ENCODE data around the gene ARL5B. TPM values are rescaled to one million over a fixed set of nuclear protein-coding genes. Genes with fewer than 3 reads are reported as not detected.

The ARL5B gene
- total and polyA plus RNA-seq, 2 of the 4 experiments (the other 2 are of a cell fraction) = 5.9 to 12.0 TPM

GRCh38 chr10:18685555-18685954 lies 26.3 kb downstream of the ARL5B start:
- in situ Hi-C loops (cut with MboI; ENCODE audit: low sequenced_read_pairs) (loop anchor here (10.0 to 25.0 kb wide), 2 partner anchors 949 to 1102 kb away; no protein-coding TSS in a partner anchor), intact Hi-C loops (cut with micrococcal nuclease) (no loop called here), dilution Hi-C loops (cut with HindIII; ENCODE audit: low sequenced_read_pairs, unreplicated experiment) (no loop called here)
- H3K4me3 ChIP-seq (ENCODE audit: insufficient read depth, low read depth, low read length) = no peak overlapping the region
- H3K27ac ChIP-seq (ENCODE audit: insufficient read depth, low read length) = no peak overlapping the region
- ChIA-PET POLR2A (ENCODE audit: unreplicated experiment) (no interaction called here), CTCF (no interaction called here)
- no peak overlapping the region for H3K14ac ChIP-seq (replicated peaks; ENCODE audit: low read depth, low read length)
- ATAC-seq (ENCODE audit: low read depth) (no peak), DNase-seq (no peak)
- H3K9me1 ChIP-seq (ENCODE audit: insufficient read depth, low read length) = no peaks in the 10 kb centered on the region
- no peak overlapping the region for H3K18ac ChIP-seq (ENCODE audit: low read depth, low read length)
- H3K9me3 ChIP-seq (ENCODE audit: control insufficient read depth, insufficient read depth, low read length) = no peaks in the 10 kb centered on the region
- no peak overlapping the region for H3K23ac ChIP-seq (ENCODE audit: low read depth, low read length)
- no peak overlapping the region for H3K56ac ChIP-seq (ENCODE audit: extremely low read depth, insufficient read depth, low read length)
- no peak overlapping the region for H4K8ac ChIP-seq (ENCODE audit: low read depth in 2 of 2, low read length in 2 of 2)
- H3K4ac ChIP-seq (ENCODE audit: low read depth, low read length) = no peak overlapping the region
- no peak overlapping the region for H2AFZ ChIP-seq (replicated peaks; ENCODE audit: low read length, poor library complexity)
- no CpG with 5 or more reads among the region's 7 CpGs for WGBS, 2 experiments (ENCODE audit: extremely low coverage in 2 of 2, insufficient read length in 1 of 2)
- H2BK15ac ChIP-seq (ENCODE audit: low read depth, low read length) = no peak overlapping the region
- no peak for TF ChIP-seq ELK1 (IDR thresholded peaks at IDR 0.05; ENCODE audit: borderline replicate concordance, low read depth, low read length)
- no peak for TF ChIP-seq SMC3 (IDR thresholded peaks at IDR 0.05; ENCODE audit: low read depth, low read length)
- no peak for TF ChIP-seq MAFK (IDR thresholded peaks at IDR 0.05; ENCODE audit: low read depth, low read length)
- TF ChIP-seq MXI1 (IDR thresholded peaks at IDR 0.05; ENCODE audit: borderline replicate concordance, low read depth, low read length) = no peak
- no peak for TF ChIP-seq RAD21 (IDR thresholded peaks at IDR 0.05; ENCODE audit: low read length)
- TF ChIP-seq CHD1 (IDR thresholded peaks at IDR 0.05; ENCODE audit: low read depth, low read length) = no peak
- no peak for TF ChIP-seq USF2 (IDR thresholded peaks at IDR 0.05; ENCODE audit: low read depth, low read length)
- no peak for TF ChIP-seq MAZ (IDR thresholded peaks at IDR 0.05; ENCODE audit: borderline replicate concordance, low read depth, low read length)
- TF ChIP-seq CTCF (conservative IDR thresholded peaks at IDR 0.05; ENCODE audit: low read depth, low read length) = no peak
- no peak for TF ChIP-seq RCOR1 (IDR thresholded peaks at IDR 0.05; ENCODE audit: insufficient replicate concordance, low read length)
- no peak for TF ChIP-seq POLR2A (IDR thresholded peaks at IDR 0.05; ENCODE audit: low read depth, low read length)
- no peak for TF ChIP-seq FOS (IDR thresholded peaks at IDR 0.05; ENCODE audit: low read depth, low read length)
- no peak for TF ChIP-seq CEBPB (IDR thresholded peaks at IDR 0.05; ENCODE audit: low read depth, low read length)
- no peak for TF ChIP-seq BHLHE40 (IDR thresholded peaks at IDR 0.05; ENCODE audit: low read depth, low read length)
- no peak overlapping the region for H4K5ac ChIP-seq (ENCODE audit: low read depth, low read length)
- H4K20me1 ChIP-seq (ENCODE audit: insufficient read depth, low read length) = no peaks in the 10 kb centered on the region
- H2AK5ac ChIP-seq (ENCODE audit: low read depth, low read length) = no peak overlapping the region
- no peak overlapping the region for H2AK9ac ChIP-seq (replicated peaks; ENCODE audit: low read depth, low read length, poor library complexity)
- no peak overlapping the region for H2BK5ac ChIP-seq (ENCODE audit: low read depth, low read length, poor library complexity, severe bottlenecking)
- no peak overlapping the region for H3K9ac ChIP-seq (ENCODE audit: low read depth, low read length)
- no peak overlapping the region for H4K91ac ChIP-seq (ENCODE audit: insufficient read depth, low read depth, low read length)
- H3K27me3 ChIP-seq (ENCODE audit: control insufficient read depth, insufficient read depth, low read length) = no peaks in the 10 kb centered on the region
- peaks cover 5% of the 10 kb centered on the region for H3K36me3 ChIP-seq (ENCODE audit: control insufficient read depth, insufficient read depth, low read length)
- H3K4me2 ChIP-seq (ENCODE audit: low read depth, low read length) = no peak overlapping the region
- no peaks in the 10 kb centered on the region for H3K79me1 ChIP-seq (ENCODE audit: low read depth in 1 of 2, low read length in 2 of 2)
- BruUV-seq (replicated peaks) = no TSS peak
- no peak overlapping the region for H2BK20ac ChIP-seq (ENCODE audit: low read depth, low read length)
- no peak overlapping the region for H2BK120ac ChIP-seq (ENCODE audit: low read depth, low read length)
- H3K4me1 ChIP-seq (ENCODE audit: control insufficient read depth, insufficient read depth, low read length) = peaks cover 14% of the 10 kb centered on the region

All from IMR-90 (cell line).